Dermis microvascular lymphatic vessel endothelial cell (primary cell): ENCODE results near the gene DCANP1. TPM values are rescaled to one million over a fixed set of nuclear protein-coding genes. Genes with fewer than 3 reads are reported as not detected.

Experiments used
- DNase-seq, 2 donors: peaks; one replicate each; pipeline versions ENCODE4 v3.0.0 to v3.0.0-alpha.2; 2010; ENCODE audit warnings: low read depth in 2 of 2
- total RNA-seq: library from RNA; depleted of rRNA; stranded (reverse); fragments of >200 nt; gene quantifications from 2 replicates; pipeline ENCODE4 v1.2.1, GENCODE V29; 2014

Gene DCANP1
- total RNA-seq, 1 donor from 2014 or later: not detected

DNA sequence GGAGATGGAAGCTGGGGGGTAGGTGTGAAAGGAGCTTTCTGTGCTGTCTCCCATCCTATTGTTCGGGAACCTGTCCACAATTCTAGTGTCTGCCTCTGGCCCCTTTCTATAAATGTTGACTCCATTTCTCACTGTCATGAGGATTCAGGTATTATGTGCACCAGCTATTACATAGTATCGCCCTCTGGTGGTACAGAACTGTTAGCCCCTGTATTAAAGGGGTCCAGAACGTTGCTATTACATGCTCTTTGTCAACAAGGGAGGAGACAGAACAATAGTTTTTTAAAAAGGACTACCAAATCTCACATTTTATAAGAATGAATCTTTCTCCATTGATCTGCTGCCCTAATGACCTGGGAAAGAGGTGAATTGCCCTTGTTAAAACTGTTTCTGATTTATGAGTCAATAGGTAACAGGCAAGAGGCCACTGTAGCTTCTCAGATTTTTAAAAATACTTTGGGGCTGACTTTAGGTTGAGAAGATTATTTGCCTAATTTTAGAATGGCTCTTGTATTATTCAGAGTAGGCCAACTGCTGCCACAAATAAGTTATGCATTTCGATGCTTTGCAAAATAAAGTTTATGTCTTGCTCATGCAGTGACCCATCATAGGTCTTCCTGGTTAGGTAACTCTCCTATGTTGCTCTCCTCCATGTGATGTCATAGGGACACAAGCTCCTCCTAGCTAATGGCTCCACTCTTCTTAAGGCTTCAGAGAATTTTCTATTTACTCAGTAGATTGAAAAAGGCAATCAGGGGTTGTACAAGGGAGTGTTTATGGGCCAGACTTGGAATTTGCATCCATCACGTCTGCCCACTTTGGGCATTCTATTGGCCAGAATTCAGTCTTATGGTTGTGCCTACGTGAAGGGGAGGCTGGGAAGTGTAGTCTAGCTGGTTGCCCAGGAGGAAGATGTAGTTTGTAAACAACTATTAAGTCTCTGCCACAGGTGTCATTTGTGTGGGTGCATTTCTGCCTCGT lies 20.8 kb downstream of the DCANP1 start:
- peak; percentile 50 to 65 for DNase-seq

DNA sequence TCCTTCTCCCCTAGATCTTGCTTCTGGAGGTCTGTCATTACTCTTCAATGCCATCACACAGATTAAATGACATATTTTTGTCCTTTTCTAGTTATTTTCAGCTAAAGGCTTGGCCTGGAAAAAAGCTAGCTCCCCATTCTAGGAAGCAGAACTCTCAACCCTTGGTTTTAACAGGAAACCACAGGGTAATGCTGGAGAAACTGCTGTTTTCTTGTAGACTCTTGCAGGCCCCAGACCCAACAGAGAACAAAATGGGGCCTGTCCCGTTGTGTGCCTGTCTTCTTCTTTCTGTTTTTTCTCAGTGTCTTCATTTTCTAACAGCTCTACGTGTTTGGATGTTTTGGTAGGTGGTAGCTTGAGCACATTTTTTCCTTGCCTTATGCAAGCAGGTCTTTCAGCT lies 21.5 kb downstream of the DCANP1 start:
- no peak for DNase-seq

DNA sequence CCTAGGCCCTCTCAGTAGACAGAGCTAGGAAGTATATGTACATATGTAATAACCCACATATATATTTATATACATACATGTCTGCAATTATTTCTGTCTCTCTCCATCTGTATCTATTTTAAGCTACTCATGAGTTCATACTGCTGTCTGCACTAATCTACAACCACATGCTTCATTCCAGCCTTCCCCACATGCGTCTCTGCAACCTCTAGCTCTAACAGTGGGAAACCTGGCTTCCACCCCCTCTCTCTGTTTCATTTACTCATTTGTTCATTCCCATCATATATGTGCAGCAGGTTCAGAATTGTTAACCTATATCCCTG lies 23.3 kb downstream of the DCANP1 start:
- DNase-seq: no peak

DNA sequence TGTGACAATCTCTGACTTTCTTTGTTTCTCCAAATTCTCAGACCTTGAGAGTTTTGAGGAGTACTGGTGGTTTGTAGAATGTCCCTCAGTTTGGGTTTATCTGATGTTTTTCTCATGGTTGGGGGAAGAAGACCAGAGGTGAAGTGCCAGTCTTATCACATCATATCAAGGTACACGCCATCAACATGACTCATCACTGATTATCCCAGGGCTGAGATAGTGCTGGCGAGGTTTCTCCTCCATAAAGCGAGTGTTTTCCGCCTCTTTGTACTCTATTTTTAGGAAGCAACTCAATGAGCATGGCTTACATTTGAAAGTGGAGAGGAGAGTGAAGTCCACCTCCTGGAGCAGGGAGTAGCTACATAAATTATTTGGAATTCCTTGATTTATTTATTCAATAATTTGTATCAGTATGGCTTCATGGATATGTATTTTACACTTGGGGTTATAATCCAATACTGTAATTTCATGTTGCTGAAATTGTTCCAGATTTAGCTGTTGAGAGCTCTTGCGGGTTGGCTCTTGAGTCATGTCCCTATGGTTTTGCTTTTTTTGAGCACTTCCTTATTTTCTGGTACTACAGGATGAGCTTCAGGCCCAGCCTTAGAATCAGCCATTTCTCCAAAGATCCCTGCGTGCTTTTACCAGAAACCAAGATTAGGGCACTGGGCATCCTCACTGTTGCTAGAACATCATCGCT lies 23.9 kb downstream of the DCANP1 start:
- DNase-seq: peak in 1 of 2 donors; percentile 38

DNA sequence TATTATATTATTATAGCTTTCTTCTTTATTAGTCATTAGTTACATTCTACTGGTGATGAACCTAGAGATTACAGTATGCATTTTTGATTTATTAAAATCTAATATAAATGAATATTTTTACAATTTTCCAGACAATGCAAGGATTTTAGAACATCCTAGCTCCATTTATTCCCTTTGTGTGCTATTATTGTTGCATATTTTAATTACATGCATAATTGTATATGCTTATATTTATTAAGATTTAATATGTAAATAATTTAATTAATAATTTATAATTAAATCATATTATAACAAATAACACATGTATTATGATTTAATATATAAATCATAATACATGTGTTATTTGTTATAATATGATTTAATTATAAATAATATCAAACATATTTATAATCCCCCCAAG lies 24.7 kb downstream of the DCANP1 start:
- no peak for DNase-seq

DNA sequence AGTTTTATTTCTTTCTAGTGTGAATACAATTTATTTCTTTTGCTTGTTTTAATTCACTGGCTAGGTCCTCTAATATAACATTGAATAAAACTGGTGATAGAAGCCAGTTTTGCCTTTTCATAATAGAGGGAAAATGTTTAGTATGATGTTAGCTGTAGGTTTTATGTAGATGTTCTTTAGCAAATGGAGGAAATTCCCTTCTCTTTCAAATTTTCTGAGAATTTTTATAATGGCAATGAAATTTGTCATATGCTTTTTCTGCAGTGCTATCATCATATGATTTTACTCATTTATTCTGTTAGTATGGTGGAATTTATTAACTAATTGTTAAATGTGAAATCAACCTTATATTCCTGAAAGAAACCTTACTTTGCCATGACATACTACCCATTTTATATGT lies 30.1 kb downstream of the DCANP1 start:
- DNase-seq: no peak

DNA sequence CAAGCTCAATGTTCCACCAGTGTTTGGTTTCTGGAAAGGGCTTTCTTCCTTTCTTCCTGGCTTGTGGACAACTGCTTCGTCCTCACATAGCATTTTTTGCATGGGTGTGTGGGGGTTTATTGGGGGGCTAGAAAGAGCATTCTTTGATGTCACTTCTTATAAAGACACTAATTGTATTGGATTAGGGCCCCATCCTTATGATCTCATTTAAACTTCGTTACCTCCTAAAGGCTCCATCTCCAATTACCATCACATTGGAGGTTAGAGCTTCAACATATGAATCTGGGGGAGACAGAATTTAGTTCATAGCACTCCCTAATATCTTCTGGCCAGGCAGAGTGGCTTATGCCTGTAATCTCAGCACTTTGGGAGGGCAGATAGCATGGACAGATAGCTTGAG lies 42.1 kb downstream of the DCANP1 start:
- no peak for DNase-seq

DNA sequence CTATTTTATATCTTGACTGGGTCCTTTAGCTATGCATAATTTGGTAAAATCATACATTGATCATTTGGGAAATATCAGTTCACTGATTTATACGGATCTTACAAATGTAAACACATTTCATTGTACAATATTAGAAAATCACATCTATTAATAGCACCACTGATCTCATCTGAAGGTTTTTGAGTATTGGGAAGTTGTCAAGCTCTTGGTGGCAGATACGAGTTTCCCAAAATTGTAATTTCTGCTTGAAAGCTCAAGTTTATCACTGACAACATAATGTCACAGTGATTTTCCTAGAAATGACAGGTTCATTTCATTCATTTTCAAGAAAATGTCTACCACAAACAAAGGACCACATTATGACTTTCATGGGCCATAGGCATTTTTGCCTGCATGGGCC lies 45.1 kb downstream of the DCANP1 start:
- no peak for DNase-seq

DNA sequence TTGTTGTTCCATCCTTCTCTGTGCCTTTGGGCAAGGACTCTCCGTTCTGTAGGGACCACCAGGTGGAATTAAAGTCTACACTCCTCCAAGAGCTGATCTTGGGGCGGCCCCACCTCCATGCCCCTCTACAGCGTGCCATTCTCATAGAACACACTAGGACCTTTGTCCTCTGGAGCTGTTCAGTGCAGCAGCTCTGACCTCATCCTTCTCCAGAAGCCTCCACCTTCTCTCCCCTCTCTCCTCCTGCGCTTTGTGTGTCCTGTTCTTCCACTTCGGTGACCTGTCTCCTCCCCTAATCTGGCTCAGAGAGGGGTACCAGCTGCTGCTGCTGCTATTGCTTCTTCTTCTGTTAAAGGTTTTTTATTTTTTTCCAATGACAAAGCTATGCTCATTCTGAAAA lies 46.3 kb downstream of the DCANP1 start:
- DNase-seq: no peak

DNA sequence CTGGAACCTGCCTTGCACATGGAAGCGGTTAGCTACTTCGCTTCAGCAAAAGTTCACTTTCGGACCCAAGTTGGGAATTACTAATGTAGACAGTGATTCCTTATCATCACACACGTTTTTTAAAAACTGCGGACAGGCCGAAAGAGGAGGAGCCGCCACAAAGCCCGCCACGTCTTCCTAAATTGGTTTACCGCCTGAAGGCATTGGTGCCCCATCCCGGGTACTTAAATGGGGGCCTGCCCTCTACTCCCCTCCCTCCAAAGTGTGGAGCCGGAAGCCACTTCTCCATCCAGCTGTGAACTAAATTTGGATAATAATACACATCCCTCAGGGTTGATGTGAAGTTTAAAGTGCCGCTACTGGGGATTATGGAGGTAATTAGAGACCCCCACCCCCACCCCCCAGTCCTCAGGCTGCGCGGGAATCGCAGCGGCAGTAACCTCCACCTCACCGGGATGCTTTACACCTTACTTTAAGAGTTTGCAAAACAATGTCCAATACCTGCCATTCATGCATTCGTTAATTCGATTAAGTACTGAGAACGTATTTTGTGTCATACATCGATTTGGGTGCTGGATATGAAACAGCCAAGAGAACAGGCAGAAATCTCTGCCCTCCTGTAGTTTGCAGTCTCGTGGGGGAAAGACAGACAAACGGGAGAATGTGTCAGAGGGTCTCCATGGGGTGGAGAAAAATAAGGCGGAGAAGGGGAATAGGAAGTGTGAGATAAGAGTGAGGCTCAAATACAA lies 47.2 kb downstream of the DCANP1 start:
- DNase-seq: no peak

DNA sequence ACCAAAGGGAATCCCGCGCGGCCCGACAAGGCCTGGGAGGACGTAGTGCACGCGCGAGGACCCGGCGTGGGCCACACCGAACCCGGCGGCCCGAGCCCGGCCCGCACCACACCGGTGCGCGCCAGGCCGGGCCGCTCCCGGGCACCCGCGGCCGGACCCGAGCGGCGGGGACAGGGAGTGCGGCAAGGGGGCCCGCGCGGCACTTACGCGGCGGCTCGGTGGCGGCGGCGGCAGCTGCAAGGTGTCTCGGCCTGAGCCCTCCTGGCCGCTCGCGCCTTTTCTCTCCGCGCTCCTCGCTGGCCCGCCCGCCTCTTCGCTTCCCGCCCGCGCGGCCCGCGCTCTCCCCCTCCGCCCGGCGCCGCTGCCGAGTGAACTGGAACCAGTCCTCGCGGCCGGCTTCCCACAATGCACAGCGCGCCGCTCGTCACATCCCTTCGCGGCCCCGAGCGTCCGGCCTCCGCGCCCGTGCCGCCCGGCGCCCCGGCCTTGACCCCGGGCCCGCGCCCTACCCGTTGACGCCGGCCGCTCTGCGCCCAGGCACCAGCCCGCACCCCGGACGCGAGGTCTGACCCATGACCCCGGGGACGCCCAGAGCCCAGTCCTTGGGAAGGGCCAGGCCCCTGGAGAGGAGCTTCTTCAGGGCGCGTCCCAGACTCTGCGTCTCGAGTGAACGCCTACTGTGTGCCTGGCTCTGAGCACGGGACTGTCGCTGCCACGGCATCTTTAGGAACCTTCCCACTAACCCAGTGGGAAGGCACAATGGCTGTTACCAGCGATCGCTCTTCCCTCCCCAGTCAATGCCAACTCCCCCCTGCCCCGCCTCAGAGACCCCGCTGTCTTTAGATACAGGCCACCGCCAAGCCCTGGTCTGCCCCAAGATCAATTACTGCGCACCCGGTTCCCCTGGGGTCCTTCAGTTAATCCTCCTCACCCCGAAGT lies 48.0 kb downstream of the DCANP1 start, which contains the start of gene MACROH2A1:
TSS of gene MACROH2A1 (minus strand) at position 377 of the 939 bp plus-strand sequence. CDS start 10,138 bp downstream, outside the sequence.
- DNase-seq: peak; percentile 57 to 89

DNA sequence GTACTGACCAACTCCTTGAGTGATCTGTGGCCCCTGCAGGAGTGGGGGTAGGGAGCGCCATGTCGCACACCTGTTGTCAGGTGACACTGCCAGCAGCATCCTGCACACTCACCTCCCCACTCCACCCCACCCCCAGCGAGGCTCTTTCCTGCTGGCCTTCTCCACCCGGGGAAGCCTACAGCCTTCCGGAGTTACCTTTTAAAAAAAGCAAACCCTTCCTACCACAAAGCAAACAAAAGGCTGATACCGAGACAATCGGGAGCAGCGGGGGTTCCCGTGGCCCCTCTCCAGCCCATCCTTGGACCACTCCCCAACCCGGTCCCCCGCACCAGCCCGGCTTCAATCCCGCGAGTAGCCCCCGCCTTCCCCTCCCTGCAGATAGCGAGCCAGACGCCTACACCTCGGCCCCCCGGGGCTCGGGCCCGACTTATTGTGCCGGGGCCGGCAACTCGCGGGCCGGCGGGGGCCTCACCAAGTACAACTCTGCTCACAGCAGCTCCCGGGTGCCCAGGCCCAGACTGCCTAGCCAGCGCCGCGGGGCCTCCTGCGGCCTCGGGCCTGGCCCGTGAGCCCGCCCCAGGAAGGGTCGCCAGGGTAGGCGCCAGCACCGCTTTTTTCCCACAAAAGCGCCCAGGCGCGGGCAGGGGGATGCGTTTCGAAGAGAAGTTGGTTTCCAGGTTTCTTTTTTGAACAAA lies 48.8 kb downstream of the DCANP1 start:
- peak in 1 of 2 donors; percentile 41 for DNase-seq

DNA sequence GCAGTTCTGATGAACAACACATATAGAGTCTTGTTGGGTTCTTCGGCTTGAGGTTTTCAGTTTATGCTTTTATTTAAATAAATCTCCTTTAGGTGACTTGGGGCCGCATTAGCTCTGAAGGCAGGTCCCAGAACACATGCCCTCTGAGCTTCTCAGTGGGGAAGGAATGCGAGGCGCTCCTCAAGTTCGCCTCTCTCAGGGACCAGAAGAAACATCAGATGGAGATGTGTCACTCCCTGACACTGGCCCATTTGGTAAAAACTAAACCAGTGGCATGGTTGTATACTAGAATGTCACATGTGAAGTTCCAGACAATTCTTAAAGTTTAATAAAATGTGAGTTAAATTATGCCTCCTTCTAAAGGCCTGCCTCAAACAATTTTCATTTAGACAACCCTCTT lies 50.1 kb downstream of the DCANP1 start:
- no peak for DNase-seq

DNA sequence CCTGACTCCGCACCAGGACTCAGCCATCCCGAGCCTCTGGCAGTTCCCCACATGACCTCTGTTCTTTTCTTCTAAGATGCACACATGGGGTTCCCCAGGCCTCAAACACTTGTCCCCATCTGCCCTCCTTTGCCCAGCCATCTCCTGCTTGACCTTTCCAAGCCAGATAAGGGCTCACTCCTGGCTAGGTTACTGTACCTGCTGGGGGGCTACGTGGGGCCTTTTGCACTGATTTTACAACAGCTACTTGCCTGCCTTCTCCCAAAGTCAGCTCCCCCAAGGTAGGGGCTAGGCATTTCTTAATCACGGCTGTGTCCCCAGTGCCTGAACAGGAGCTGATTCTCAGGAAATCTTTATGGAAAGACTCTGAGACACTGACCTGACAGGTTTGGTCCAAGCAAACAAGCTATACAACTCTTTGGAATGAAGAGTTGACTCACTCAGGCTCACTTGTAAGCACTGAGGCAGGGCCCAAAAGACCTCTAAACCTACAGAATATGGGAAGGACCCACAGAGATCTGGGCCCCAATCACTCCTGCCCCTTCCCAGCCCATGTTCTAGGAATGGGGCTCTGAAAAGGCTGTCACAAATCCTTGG lies 50.6 kb downstream of the DCANP1 start:
- DNase-seq: no peak

DNA sequence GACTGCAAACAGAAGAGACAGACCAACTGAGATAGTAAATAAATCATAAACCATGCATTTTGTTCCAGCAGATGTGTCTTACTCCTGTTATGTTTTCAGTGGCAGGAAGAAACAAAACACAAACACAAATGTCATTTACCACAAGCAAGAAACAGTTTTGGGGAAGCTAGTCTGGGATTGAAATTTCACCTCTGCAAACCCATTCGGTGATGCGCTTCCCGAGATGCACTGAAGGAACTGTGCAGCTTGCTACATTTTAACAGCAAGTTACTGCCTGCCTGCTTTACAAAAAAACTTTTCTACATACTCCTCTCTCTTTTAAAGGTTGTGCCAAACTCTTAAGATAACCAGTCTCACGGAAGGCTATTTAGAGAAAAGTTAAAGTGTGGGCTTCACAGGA lies 51.3 kb downstream of the DCANP1 start:
- DNase-seq: no peak

DNA sequence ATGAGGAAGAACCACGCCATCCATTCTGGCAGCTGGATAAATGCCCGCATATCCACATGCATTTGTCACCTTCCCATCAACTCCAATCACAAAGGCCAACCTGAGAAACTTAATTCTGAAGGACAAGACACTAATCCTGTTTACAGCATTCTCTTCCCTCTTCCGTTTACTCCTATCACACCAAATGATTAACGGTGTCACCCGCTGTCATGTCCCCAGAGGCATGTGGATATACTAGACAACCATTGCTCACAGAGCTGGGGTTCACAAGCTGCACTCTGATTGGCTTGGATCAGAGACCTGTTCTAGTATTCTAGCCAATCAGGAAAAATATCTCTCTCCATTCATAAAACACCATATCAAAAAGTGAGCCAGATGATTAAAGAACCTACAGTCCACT lies 51.7 kb downstream of the DCANP1 start:
- DNase-seq: no peak
